Thymus (tissue), 11 donors: ENCODE measurements around the gene RRAS. TPM values are rescaled to one million over a fixed set of nuclear protein-coding genes. Genes with fewer than 3 reads are reported as not detected.
A peak's percentile ranks its signal among the peaks of the same experiment; 100 is the strongest.

Experiments
- DNase-seq, 9 donors: peaks; one replicate each; pipeline ENCODE4 v3.0.0-alpha.2; 2013; ENCODE audit warnings: low spot score in 9 of 9, low read depth in 6 of 9, missing footprints in 1 of 9
- H3K27ac ChIP-seq, 2 donors: one replicate each; pipeline ENCODE4 v1.5.1; 2013; ENCODE audit warnings: control low read depth in 1 of 2, low read depth in 1 of 2, low read length in 1 of 2, mild to moderate bottlenecking in 1 of 2, moderate library complexity in 1 of 2
- H3K27me3 ChIP-seq, 2 donors: one replicate each; pipeline ENCODE4 v1.5.1; 2013; ENCODE audit warnings: low read length in 1 of 2; ENCODE audit not compliant: control insufficient read depth in 2 of 2, insufficient read depth in 1 of 2
- H3K36me3 ChIP-seq, 2 donors: one replicate each; pipeline ENCODE4 v1.5.1; 2013; ENCODE audit warnings: low read length in 1 of 2, mild to moderate bottlenecking in 1 of 2, moderate library complexity in 1 of 2; ENCODE audit not compliant: control insufficient read depth in 2 of 2, insufficient read depth in 2 of 2
- H3K4me1 ChIP-seq, 2 donors: one replicate each; pipeline ENCODE4 v1.5.1; 2013; ENCODE audit warnings: low read length in 2 of 2; ENCODE audit not compliant: control insufficient read depth in 2 of 2, insufficient read depth in 2 of 2
- H3K4me3 ChIP-seq, 2 donors: one replicate each; pipeline ENCODE4 v1.5.1; 2013; ENCODE audit warnings: low read length in 2 of 2, control low read depth in 1 of 2, mild to moderate bottlenecking in 1 of 2
- H3K9me3 ChIP-seq, 2 donors: one replicate each; pipeline ENCODE4 v1.5.1; 2013; ENCODE audit warnings: low read length in 1 of 2, mild to moderate bottlenecking in 1 of 2; ENCODE audit not compliant: control insufficient read depth in 2 of 2, insufficient read depth in 1 of 2
- WGBS: extraction: QIAGEN DNeasy Blood & Tissue Kit; methylation state at CpG from one replicate; pipeline ENCODE4 v1.1.7; 2013; 5-methylcytosine and 5-hydroxymethylcytosine counted together
- polyA plus RNA-seq: library from polyadenylated mRNA; stranded (reverse); fragments of 200-250 nt; gene quantifications from one replicate; pipeline ENCODE4 v1.2.3, GENCODE V29; 2013
- total RNA-seq: library from RNA; stranded (reverse); fragments of 120-200 nt; gene quantifications from one replicate; pipeline ENCODE4 v1.2.4, GENCODE V29; 2013
- donor health status: healthy.

Gene RRAS
- total and polyA plus RNA-seq, 2 donors: 12.7 to 60.9 TPM

GRCh38 chr19:49678985-49679770 is 39.2 kb upstream of the RRAS start:
- 90% methylated on average over 12 of the region's 12 CpGs for WGBS
- no peak overlapping the region for H3K4me3 ChIP-seq
- DNase-seq: no peak

GRCh38 chr19:49677901-49678674 is 38.1 kb upstream of the RRAS start:
- H3K4me1 ChIP-seq: peaks cover 15 to 38% of the 10 kb centered on the region in 2 donors
- peak in 7 of 9 donors; percentile 44 to 83 (median 64) for DNase-seq
- 10% methylated on average over 21 of the region's 21 CpGs for WGBS

More at GRCh38 chr19:49678985-49679770, 39.2 kb upstream of the RRAS start:
- no peaks in the 10 kb centered on the region for H3K27me3 ChIP-seq
- H3K4me1 ChIP-seq: peaks cover 15 to 38% of the 10 kb centered on the region in 2 donors
- H3K9me3 ChIP-seq: no peaks in the 10 kb centered on the region
- no peak overlapping the region for H3K27ac ChIP-seq
- peaks cover 27 to 28% of the 10 kb centered on the region in 2 donors for H3K36me3 ChIP-seq

GRCh38 chr19:49677231-49677900 is 37.4 kb upstream of the RRAS start, which contains the start of gene PRMT1:
Gene PRMT1 (plus strand): TSS chr19:49677271. CDS start chr19:49677281, 10 bp downstream.
- peak in 1 of 9 donors; percentile 62 for DNase-seq
- WGBS: under 1% methylated on average over 57 of the region's 57 CpGs

More at GRCh38 chr19:49677901-49678674, 38.1 kb upstream of the RRAS start:
- peak overlapping the region; percentile 92 to 93 for H3K27ac ChIP-seq
- H3K9me3 ChIP-seq: no peaks in the 10 kb centered on the region
- peaks cover 19 to 20% of the 10 kb centered on the region in 2 donors for H3K36me3 ChIP-seq
- H3K27me3 ChIP-seq: no peaks in the 10 kb centered on the region
- peak overlapping the region; percentile 91 to 99 for H3K4me3 ChIP-seq

GRCh38 chr19:49676784-49677230 is 36.9 kb upstream of the RRAS start:
- peaks cover 15 to 45% of the 10 kb centered on the region in 2 donors for H3K4me1 ChIP-seq
- H3K36me3 ChIP-seq: peaks cover 13 to 17% of the 10 kb centered on the region in 2 donors
- H3K27me3 ChIP-seq: no peaks in the 10 kb centered on the region
- H3K4me3 ChIP-seq: peak overlapping the region; percentile 91 to 99
- under 1% methylated on average over 34 of the region's 34 CpGs for WGBS
- DNase-seq: peak; percentile 99 to 100 (median 100)
- no peaks in the 10 kb centered on the region for H3K9me3 ChIP-seq
- peak overlapping the region; percentile 92 to 93 for H3K27ac ChIP-seq

More at GRCh38 chr19:49677231-49677900, 37.4 kb upstream of the RRAS start, which contains the start of gene PRMT1:
- Histone ChIP-seq H3K4me3 (peak within 1 kb of the TSS; percentile 91 to 99), H3K27ac (peak within 1 kb of the TSS; percentile 92 to 93), H3K27me3 (no peaks in the 10 kb centered on the region), H3K9me3 (no peaks in the 10 kb centered on the region), H3K4me1 (peaks cover 15 to 39% of the 10 kb centered on the region in 2 donors), H3K36me3 (peaks cover 13 to 20% of the 10 kb centered on the region in 2 donors)

GRCh38 chr19:49676136-49676783 is 36.3 kb upstream of the RRAS start:
- no peaks in the 10 kb centered on the region for H3K9me3 ChIP-seq
- H3K27ac ChIP-seq: peak overlapping the region; percentile 67 to 89
- H3K4me1 ChIP-seq: peaks cover 15 to 46% of the 10 kb centered on the region in 2 donors
- no peaks in the 10 kb centered on the region for H3K27me3 ChIP-seq
- WGBS: 2% methylated on average over 27 of the region's 27 CpGs
- peak in 3 of 9 donors; percentile 41 to 83 (median 71) for DNase-seq
- peaks cover 11 to 14% of the 10 kb centered on the region in 2 donors for H3K36me3 ChIP-seq
- H3K4me3 ChIP-seq: peak overlapping the region; percentile 91 to 99

GRCh38 chr19:49672131-49672919 is 32.4 kb upstream of the RRAS start:
- Histone ChIP-seq H3K27me3 (no peaks in the 10 kb centered on the region), H3K36me3 (peaks cover 22 to 29% of the 10 kb centered on the region in 2 donors), H3K27ac (no peak overlapping the region), H3K4me3 (no peak overlapping the region), H3K4me1 (peaks cover 4 to 13% of the 10 kb centered on the region in 2 donors), H3K9me3 (no peaks in the 10 kb centered on the region)
- DNase-seq: peak in 6 of 9 donors; percentile 44 to 79 (median 62)
- WGBS: 43% methylated on average over 28 of the region's 28 CpGs

- H3K36me3 ChIP-seq: peaks cover 22 to 25% of the 10 kb centered on the region in 2 donors
- peaks cover 0 to 2% of the 10 kb centered on the region in 2 donors for H3K9me3 ChIP-seq
- H3K4me1 ChIP-seq: peaks cover 12 to 25% of the 10 kb centered on the region in 2 donors
- no peak overlapping the region for H3K4me3 ChIP-seq
- no peak overlapping the region for H3K27ac ChIP-seq
- no peak for DNase-seq
- WGBS: 96% methylated on average over 3 of the region's 3 CpGs
- H3K27me3 ChIP-seq: no peaks in the 10 kb centered on the region
Measured at GRCh38 chr19:49669516-49669915, 29.6 kb upstream of the RRAS start.
